ENCODE measurements around the gene BCO1.

DNA sequence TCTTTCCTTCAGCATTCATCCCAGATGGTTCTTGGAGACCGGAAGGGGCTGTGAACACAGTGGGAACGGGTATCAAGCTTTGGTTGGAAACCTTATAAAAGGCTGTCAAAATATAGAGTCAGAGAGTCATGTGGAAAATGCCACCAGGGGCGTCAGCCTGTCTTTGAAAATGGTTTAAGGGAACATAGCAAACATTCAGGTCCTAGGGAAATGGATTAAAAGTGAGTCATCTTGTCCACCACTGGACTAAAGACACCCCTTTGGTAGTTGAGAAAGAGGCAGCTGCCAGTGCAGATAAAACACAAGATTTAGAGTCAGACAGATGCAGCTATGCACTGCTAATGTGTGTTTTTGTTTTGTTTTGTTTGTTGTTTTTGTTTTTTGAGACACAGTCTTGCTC, 47.8 kb upstream of the BCO1 start:
- no peak for TF ChIP-seq ARNTL (CRISPR knock-in tag; IDR thresholded peaks at IDR 0.05; ENCODE audit: borderline replicate concordance, low read depth)
- TF ChIP-seq PATZ1 (CRISPR knock-in tag; IDR thresholded peaks at IDR 0.05; ENCODE audit: borderline replicate concordance) = no peak
- no peak for TF ChIP-seq ZNF8 (CRISPR knock-in tag; IDR thresholded peaks at IDR 0.05)
- TF ChIP-seq CSDC2 (CRISPR knock-in tag; IDR thresholded peaks at IDR 0.05) = no peak
- no peak for TF ChIP-seq ISL1 (CRISPR knock-in tag; IDR thresholded peaks at IDR 0.05)
- TF ChIP-seq, protein P1, sequence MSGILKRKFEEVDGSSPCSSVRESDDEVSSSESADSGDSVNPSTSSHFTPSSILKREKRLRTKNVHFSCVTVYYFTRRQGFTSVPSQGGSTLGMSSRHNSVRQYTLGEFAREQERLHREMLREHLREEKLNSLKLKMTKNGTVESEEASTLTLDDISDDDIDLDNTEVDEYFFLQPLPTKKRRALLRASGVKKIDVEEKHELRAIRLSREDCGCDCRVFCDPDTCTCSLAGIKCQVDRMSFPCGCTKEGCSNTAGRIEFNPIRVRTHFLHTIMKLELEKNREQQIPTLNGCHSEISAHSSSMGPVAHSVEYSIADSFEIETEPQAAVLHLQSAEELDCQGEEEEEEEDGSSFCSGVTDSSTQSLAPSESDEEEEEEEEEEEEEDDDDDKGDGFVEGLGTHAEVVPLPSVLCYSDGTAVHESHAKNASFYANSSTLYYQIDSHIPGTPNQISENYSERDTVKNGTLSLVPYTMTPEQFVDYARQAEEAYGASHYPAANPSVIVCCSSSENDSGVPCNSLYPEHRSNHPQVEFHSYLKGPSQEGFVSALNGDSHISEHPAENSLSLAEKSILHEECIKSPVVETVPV (CRISPR knock-in tag; IDR thresholded peaks at IDR 0.05) = no peak
- TF ChIP-seq CREB5 (CRISPR knock-in tag; IDR thresholded peaks at IDR 0.05; ENCODE audit: low read depth) = no peak
- TF ChIP-seq, protein P2, sequence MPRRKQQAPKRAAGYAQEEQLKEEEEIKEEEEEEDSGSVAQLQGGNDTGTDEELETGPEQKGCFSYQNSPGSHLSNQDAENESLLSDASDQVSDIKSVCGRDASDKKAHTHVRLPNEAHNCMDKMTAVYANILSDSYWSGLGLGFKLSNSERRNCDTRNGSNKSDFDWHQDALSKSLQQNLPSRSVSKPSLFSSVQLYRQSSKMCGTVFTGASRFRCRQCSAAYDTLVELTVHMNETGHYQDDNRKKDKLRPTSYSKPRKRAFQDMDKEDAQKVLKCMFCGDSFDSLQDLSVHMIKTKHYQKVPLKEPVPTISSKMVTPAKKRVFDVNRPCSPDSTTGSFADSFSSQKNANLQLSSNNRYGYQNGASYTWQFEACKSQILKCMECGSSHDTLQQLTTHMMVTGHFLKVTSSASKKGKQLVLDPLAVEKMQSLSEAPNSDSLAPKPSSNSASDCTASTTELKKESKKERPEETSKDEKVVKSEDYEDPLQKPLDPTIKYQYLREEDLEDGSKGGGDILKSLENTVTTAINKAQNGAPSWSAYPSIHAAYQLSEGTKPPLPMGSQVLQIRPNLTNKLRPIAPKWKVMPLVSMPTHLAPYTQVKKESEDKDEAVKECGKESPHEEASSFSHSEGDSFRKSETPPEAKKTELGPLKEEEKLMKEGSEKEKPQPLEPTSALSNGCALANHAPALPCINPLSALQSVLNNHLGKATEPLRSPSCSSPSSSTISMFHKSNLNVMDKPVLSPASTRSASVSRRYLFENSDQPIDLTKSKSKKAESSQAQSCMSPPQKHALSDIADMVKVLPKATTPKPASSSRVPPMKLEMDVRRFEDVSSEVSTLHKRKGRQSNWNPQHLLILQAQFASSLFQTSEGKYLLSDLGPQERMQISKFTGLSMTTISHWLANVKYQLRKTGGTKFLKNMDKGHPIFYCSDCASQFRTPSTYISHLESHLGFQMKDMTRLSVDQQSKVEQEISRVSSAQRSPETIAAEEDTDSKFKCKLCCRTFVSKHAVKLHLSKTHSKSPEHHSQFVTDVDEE (CRISPR knock-in tag; IDR thresholded peaks at IDR 0.05) = no peak
- TF ChIP-seq ZFP30 (CRISPR knock-in tag; IDR thresholded peaks at IDR 0.05) = no peak
- no peak for TF ChIP-seq ZNF565 (CRISPR knock-in tag; conservative IDR thresholded peaks at IDR 0.05; ENCODE audit: low read depth)
- TF ChIP-seq TOX (CRISPR knock-in tag; IDR thresholded peaks at IDR 0.05; ENCODE audit: borderline replicate concordance) = no peak
- no peak for TF ChIP-seq ZNF70 (CRISPR knock-in tag; IDR thresholded peaks at IDR 0.05)
- TF ChIP-seq ZC3H10 (CRISPR knock-in tag; IDR thresholded peaks at IDR 0.05) = no peak
- no peak for TF ChIP-seq RARB (CRISPR knock-in tag; IDR thresholded peaks at IDR 0.05)
